DOHH2 (cell line): ENCODE data around the gene CCDC66.

Experiments used
- CTCF ChIP-seq: fragments of 200-600 bp; sonication (generic); IDR thresholded peaks from one replicate; pipeline ENCODE4 v1.5.1; 2014; ENCODE audit warnings: antibody characterized with exemption, mild to moderate bottlenecking, low read depth, low read length; ENCODE audit not compliant: poor library complexity, severe bottlenecking
- EZH2phosphoT487 ChIP-seq: fragments of 200-600 bp; sonication (generic); IDR thresholded peaks from 2 replicates; pipeline ENCODE4 v1.6.1; 2017; ENCODE audit warnings: borderline replicate concordance, mild to moderate bottlenecking, antibody characterized with exemption, low read length, moderate library complexity, mixed read lengths

- no peak for TF ChIP-seq EZH2phosphoT487
- TF ChIP-seq CTCF, result no peak
Measured at GRCh38 chr3:56590814-56591213, 33.8 kb downstream of the CCDC66 start.
